Endothelial cell (in vitro differentiated cells): ENCODE measurements around the gene SLC44A4. TPM values are rescaled to one million over a fixed set of nuclear protein-coding genes. Genes with fewer than 3 reads are reported as not detected.
"Not testable (repeated sequence)": the region's sequence is repeated elsewhere in the genome, so short reads cannot be mapped to it uniquely, and the experiment has no call there.

Experiments
- DNase-seq: peaks from one replicate; pipeline ENCODE4 v3.0.0; 2021; ENCODE audit warnings: low spot score
- H3K27ac Mint-ChIP-seq: one replicate; pipeline ENCODE4 v1.8.0; 2021; ENCODE audit warnings: mixed read lengths, inconsistent platforms; ENCODE audit not compliant: unreplicated experiment
- H3K27me3 Mint-ChIP-seq: one replicate; pipeline ENCODE4 v1.8.0; 2021; ENCODE audit warnings: mild to moderate bottlenecking, moderate library complexity, mixed read lengths, inconsistent platforms; ENCODE audit not compliant: unreplicated experiment
- H3K36me3 Mint-ChIP-seq: one replicate; pipeline ENCODE4 v1.8.0; 2021; ENCODE audit warnings: mild to moderate bottlenecking, low read depth, mixed read lengths, inconsistent platforms; ENCODE audit not compliant: unreplicated experiment
- H3K4me1 Mint-ChIP-seq: one replicate; pipeline ENCODE4 v1.8.0; 2021; ENCODE audit warnings: mild to moderate bottlenecking, mixed read lengths, inconsistent platforms; ENCODE audit not compliant: unreplicated experiment
- H3K4me3 Mint-ChIP-seq: one replicate; pipeline ENCODE4 v1.8.0; 2021; ENCODE audit warnings: mild to moderate bottlenecking, mixed read lengths, inconsistent platforms; ENCODE audit not compliant: unreplicated experiment
- H3K9me3 Mint-ChIP-seq: one replicate; pipeline ENCODE4 v1.8.0; 2021; ENCODE audit warnings: mixed read lengths, inconsistent platforms; ENCODE audit not compliant: unreplicated experiment
- CTCF ChIP-seq: fragments of 200-600 bp; sonication (generic); IDR thresholded peaks from one replicate; pipeline ENCODE4 v1.5.0; 2021; ENCODE audit warnings: antibody characterized with exemption; ENCODE audit not compliant: unreplicated experiment
- total RNA-seq: library from RNA; stranded (reverse); fragmentation: NEBNext Ultra II Directional; extraction: Animal tissue kit (Norgen Biotek cat#: 25700); gene quantifications from one replicate; pipeline ENCODE4 v1.2.1, GENCODE V29; 2021; ENCODE audit not compliant: unreplicated experiment

Gene SLC44A4
- total RNA-seq, 1 donor from 2014 or later, result 1.6 TPM

DNA sequence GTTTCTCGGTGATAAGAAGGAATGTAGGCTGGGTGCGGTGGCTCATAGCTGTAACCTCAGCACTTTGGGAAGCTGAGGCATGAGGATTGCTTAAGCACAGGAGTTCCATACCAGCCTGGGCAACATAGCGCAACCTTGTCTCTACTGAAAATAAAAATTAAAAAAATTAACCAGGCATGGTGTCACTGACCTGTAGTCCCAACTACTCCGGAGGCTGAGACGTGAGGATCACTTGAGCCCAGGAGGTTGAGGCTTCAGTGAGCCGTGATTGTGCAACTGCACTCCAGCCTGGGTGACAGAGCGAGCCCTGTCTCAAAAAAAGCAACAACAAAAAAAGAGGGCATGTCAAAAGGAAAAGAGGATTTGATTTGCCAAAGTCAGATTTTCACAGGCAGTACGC is 20.1 kb downstream of the SLC44A4 start:
- H3K4me3 Mint-ChIP-seq, result no peak overlapping the region
- H3K9me3 Mint-ChIP-seq, result no peaks in the 10 kb centered on the region
- peaks cover 6% of the 10 kb centered on the region for H3K36me3 Mint-ChIP-seq
- no peak for DNase-seq
- H3K27ac Mint-ChIP-seq, result no peak overlapping the region
- TF ChIP-seq CTCF, result no peak
- peaks cover 9% of the 10 kb centered on the region for H3K27me3 Mint-ChIP-seq
- H3K4me1 Mint-ChIP-seq, result peaks cover 2% of the 10 kb centered on the region

DNA sequence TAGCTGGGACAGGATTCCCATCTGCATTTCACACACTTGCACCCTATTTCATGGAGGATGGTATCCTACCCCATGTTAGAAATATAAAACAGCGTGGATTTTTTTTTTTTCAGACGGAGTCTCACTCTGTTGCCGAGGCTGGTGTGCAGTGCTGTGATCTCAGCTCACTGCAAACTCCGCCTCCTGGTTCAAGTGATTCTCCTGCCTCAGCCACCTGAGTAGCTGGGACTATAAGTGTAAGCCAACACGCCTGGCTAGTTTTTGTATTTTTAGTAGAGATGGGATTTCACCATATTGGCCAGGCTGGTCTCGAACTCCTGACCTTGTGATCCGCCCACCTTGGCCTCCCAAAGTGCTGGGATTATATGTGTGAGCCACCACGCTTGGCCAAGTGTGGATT is 21.0 kb downstream of the SLC44A4 start:
- H3K4me3 Mint-ChIP-seq, result not testable (repeated sequence)

DNA sequence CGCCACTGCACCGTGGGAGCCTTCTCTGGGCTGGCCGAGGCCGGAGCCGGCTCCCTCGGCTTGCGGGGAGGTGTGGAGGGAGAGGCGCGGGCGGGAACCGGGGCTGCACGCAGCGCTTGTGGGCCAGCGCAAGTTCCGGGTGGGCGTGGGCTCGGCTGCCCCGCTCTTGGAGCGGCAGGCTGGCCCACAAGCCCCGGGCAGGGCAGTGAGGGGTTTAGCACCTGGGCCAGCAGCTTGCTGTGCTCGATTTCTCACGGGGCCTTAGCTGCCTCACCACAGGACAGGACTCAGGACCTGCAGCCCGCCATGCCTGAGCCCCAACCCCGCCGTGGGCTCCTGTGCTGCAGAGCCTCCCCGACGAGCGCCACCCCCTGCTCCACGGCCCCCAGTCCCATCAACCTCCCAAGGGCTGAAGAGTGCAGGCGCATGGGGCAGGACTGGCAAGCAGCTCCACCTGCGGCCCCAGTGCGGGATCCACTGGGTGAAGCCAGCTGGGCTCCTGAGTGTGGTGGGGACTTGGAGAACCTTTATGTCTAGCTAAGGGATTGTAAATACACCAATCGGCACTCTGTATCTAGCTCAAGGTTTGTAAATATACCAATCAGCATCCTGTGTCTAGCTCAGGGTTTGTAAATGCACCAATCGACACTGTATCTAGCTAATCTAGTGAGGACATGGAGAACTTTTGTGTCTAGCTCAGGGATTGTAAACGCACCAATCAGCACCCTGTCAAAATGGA is 26.6 kb downstream of the SLC44A4 start:
- not testable (repeated sequence) for H3K4me1 Mint-ChIP-seq, H3K9me3 Mint-ChIP-seq, DNase-seq

More for the DNA sequence above, 21.0 kb downstream of the SLC44A4 start:
- not testable (repeated sequence) for H3K4me1 Mint-ChIP-seq, H3K36me3 Mint-ChIP-seq, DNase-seq, H3K27ac Mint-ChIP-seq, H3K9me3 Mint-ChIP-seq, H3K27me3 Mint-ChIP-seq

GRCh38 chr6:31851485-31851832 is 27.3 kb downstream of the SLC44A4 start:
- peaks cover 4% of the 10 kb centered on the region for H3K27me3 Mint-ChIP-seq
- peaks cover 9% of the 10 kb centered on the region for H3K36me3 Mint-ChIP-seq
- no peak for TF ChIP-seq CTCF
- DNase-seq, result no peak
- H3K9me3 Mint-ChIP-seq, result peaks cover 4% of the 10 kb centered on the region
- H3K4me1 Mint-ChIP-seq, result no peaks in the 10 kb centered on the region
- H3K4me3 Mint-ChIP-seq, result no peak overlapping the region
- no peak overlapping the region for H3K27ac Mint-ChIP-seq

More for the DNA sequence above, 26.6 kb downstream of the SLC44A4 start:
- H3K36me3 Mint-ChIP-seq, H3K27me3 Mint-ChIP-seq, H3K4me3 Mint-ChIP-seq, H3K27ac Mint-ChIP-seq: not testable (repeated sequence)

DNA sequence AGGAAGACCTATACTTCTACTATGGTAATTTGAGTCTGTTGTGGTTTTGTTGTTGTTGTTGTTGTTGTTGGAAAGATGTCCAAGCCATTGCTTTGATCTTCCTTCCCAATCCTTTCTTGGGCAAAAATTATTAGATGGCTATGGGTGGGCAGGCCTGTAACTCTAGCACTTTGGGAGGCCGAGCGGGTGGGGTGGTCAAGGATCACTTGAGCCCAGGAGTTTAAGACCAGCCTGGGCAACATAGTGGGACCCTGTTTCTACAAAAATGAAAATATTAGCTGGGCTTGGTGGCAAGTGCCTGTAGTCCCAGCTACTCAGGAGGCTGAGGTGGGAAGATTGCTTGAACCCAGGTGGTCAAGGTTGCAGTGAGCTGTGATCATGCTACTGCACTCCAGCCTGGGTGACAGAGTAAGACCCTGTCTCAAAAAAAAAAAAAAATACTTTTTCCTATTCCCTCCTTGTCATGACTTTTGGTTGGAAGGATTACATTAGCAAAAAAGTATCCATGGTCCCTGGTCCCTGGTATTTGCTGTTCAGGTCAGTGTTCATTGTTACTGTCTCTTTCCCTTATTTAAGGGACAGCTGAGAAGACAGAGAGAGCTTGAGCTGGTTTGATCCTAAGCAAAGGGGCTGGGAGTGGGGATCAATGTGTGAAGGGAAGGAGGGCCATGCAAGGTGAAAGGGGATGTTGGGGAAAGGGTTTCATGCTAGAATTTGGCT is 27.9 kb downstream of the SLC44A4 start:
- Mint-ChIP-seq H3K27me3 (peaks cover 4% of the 10 kb centered on the region), H3K9me3 (peaks cover 4% of the 10 kb centered on the region), H3K27ac (no peak overlapping the region), H3K4me1 (no peaks in the 10 kb centered on the region), H3K36me3 (peaks cover 9% of the 10 kb centered on the region), H3K4me3 (no peak overlapping the region)
- DNase-seq, result no peak
- no peak for TF ChIP-seq CTCF

- peaks cover 4% of the 10 kb centered on the region for H3K36me3 Mint-ChIP-seq
- H3K27ac Mint-ChIP-seq, result no peak overlapping the region
- TF ChIP-seq CTCF, result no peak
- no peak overlapping the region for H3K4me3 Mint-ChIP-seq
- no peaks in the 10 kb centered on the region for H3K9me3 Mint-ChIP-seq
- peaks cover 4% of the 10 kb centered on the region for H3K27me3 Mint-ChIP-seq
- no peak for DNase-seq
- no peaks in the 10 kb centered on the region for H3K4me1 Mint-ChIP-seq
These were observed 31.4 kb downstream of the SLC44A4 start for GRCh38 chr6:31847276-31847978.
